H1 (cell line): ENCODE data around the gene GINS2. TPM values are rescaled to one million over a fixed set of nuclear protein-coding genes. Genes with fewer than 3 reads are reported as not detected.

Experiments
- NANOG ChIP-seq: IDR thresholded peaks from 2 replicates; pipeline ENCODE4 v1.6.1; 2011; ENCODE audit warnings: low read length, low read depth, mild to moderate bottlenecking, inconsistent platforms; ENCODE audit not compliant: insufficient read depth, poor library complexity, severe bottlenecking
- polyA plus RNA-seq, 7 experiments: library from polyadenylated mRNA; depleted of rRNA in 3 of 7; stranded (reverse) in 5 of 7; unstranded in 2 of 7; fragments of >200 nt in 5 of 7; fragments of 200-250 nt in 2 of 7; gene quantifications; 1 replicate in 5 of 7; 2 replicates in 1 of 7; 4 replicates in 1 of 7; pipeline versions ENCODE4 v1.2.1 to v1.2.3, GENCODE V29; 2011 to 2013; ENCODE audit warnings: missing spikeins in 2 of 7, mixed read lengths in 2 of 7
- total RNA-seq: library from RNA; stranded (reverse); fragmentation: NEBNext Ultra II Directional; extraction: Animal tissue kit (Norgen Biotek cat#: 25700); gene quantifications from 2 replicates; pipeline ENCODE4 v1.2.1, GENCODE V29; 2021

GINS2 gene
- total and polyA plus RNA-seq, 2 of the 8 experiments (the other 6 are each of a cell fraction or from before 2014, with no cell fraction given), result 29.4 to 59.1 TPM

DNA sequence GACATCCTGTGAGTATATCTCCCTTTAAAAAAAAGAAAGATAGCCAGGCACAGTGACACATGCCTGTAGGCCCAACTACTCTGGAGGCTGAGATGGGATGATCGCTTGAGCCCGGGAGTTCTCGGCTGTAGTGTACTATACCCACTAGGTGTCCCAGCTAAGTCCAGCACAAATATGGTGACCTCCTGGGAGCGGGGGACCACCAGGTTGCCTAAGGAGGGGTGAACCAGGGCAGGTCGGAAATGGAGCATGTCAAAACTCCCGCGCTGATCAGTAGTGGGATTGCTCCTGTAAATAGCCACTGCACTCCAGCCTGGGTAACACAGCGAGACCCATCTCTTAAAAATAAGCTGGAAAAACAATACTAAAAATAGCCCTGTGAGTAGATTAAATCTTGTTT is 29.4 kb downstream of the GINS2 start (continued):
- no peak for TF ChIP-seq NANOG
- TF ChIP-seq, all 59 proteins: peak for 0
